Measurements from ENCODE around the gene AK3.

DNA sequence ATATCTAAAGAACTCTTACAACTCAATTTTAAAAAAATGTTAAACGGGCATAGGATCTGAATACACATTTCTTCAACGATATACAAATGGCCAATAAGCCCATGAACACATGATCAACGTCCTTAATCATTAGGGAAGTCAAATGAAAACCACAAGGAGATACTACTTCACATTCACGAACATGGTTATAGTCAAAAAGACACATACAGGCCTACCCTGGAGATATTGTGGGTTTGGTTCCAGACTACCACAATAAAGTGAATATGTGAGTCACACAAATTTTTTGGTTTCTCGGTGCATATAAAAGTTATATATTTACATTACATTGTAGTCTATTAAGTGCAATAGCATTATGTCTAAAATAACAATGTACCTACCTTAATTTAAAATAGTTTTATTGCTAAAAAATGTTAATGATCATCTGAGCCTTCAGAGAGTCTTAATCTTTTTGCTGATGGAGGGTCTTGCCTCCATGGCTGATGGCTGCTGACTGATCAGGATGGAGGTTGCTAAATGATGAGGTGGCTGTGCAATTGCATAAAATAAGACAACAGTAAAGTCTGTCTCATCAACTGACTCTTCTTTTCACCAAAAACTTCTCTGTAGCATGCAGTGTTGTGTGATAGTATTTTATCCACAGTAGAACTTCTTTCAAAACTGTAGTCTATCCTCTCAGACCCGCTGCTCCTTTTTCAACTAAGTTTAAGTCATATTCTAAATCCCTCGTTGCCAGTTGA is 15.1 kb downstream of the AK3 start:
- TF ChIP-seq CTCF (conservative IDR thresholded peaks at IDR 0.05 in 1 of 2, IDR thresholded peaks at IDR 0.05 in 1 of 2; ENCODE audit: low read depth in 1 of 2, low read length in 2 of 2) (no peak), EZH2 (IDR thresholded peaks at IDR 0.05; ENCODE audit: low read length, missing control alignments) (no peak)
